ENCODE data around the gene SOCS2. TPM values are rescaled to one million over a fixed set of nuclear protein-coding genes. Genes with fewer than 3 reads are reported as not detected.

Gene SOCS2
- total RNA-seq, 4 donors from 2014 or later: 10.4 to 46.7 (median 26.5) TPM

DNA sequence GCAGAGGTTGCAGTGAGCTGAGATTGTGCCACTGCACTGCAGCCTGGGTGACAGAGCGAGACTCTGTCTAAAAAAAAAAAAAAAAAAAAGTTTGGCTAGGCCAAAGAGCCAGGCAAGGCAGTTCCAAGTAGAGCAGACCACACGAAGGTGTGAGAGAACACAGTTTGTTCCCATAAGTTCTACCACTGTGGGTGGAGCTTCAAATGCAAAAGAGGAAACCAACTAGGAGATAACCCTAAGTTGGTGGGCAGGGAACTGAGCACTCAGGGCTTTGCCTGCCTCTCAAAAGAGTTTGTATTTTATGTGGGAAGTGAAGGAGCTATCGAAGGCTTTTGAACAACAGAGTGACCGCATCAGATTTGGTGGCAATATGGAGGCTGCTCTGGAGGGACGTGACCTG lies 15.1 kb downstream of the SOCS2 start:
- Histone ChIP-seq H3K4me1 (peaks cover 0 to 19% (median 6%) of the 10 kb centered on the region in 4 donors), H3K27ac (replicated peaks in 1 of 4) (no peak overlapping the region), H3K36me3 (peaks cover 0 to 1% (median 0%) of the 10 kb centered on the region in 4 donors), H3K9me3 (no peaks in the 10 kb centered on the region), H3K4me3 (no peak overlapping the region), H3K27me3 (no peaks in the 10 kb centered on the region)
- no peak for DNase-seq (ENCODE audit: extremely low spot score)
- intact Hi-C loops (cut with DNase I): no loop called here
- TF ChIP-seq POLR2A (IDR thresholded peaks at IDR 0.05; ENCODE audit: low read depth): no peak
- TF ChIP-seq CTCF (IDR thresholded peaks at IDR 0.05): no peak
- no peak for TF ChIP-seq EP300 (IDR thresholded peaks at IDR 0.05)
- TF ChIP-seq POLR2AphosphoS5 (IDR thresholded peaks at IDR 0.05): no peak
- WGBS: 89% methylated on average over 5 of the region's 5 CpGs

GRCh38 chr12:93589081-93589480 lies 16.6 kb downstream of the SOCS2 start:
- H3K4me3 ChIP-seq: no peak overlapping the region
- H3K27me3 ChIP-seq: no peaks in the 10 kb centered on the region
- WGBS: 88% methylated on average over 2 of the region's 2 CpGs
- H3K27ac ChIP-seq (replicated peaks in 1 of 4): no peak overlapping the region
- intact Hi-C loops (cut with DNase I): no loop called here
- no peak for DNase-seq (ENCODE audit: extremely low spot score)
- no peaks in the 10 kb centered on the region for H3K9me3 ChIP-seq
- TF ChIP-seq POLR2AphosphoS5 (IDR thresholded peaks at IDR 0.05): no peak
- no peak for TF ChIP-seq EP300 (IDR thresholded peaks at IDR 0.05)
- no peak for TF ChIP-seq CTCF (IDR thresholded peaks at IDR 0.05)
- TF ChIP-seq POLR2A (IDR thresholded peaks at IDR 0.05; ENCODE audit: low read depth): no peak
- H3K36me3 ChIP-seq: no peaks in the 10 kb centered on the region
- peaks cover 0 to 19% (median 9%) of the 10 kb centered on the region in 4 donors for H3K4me1 ChIP-seq

DNA sequence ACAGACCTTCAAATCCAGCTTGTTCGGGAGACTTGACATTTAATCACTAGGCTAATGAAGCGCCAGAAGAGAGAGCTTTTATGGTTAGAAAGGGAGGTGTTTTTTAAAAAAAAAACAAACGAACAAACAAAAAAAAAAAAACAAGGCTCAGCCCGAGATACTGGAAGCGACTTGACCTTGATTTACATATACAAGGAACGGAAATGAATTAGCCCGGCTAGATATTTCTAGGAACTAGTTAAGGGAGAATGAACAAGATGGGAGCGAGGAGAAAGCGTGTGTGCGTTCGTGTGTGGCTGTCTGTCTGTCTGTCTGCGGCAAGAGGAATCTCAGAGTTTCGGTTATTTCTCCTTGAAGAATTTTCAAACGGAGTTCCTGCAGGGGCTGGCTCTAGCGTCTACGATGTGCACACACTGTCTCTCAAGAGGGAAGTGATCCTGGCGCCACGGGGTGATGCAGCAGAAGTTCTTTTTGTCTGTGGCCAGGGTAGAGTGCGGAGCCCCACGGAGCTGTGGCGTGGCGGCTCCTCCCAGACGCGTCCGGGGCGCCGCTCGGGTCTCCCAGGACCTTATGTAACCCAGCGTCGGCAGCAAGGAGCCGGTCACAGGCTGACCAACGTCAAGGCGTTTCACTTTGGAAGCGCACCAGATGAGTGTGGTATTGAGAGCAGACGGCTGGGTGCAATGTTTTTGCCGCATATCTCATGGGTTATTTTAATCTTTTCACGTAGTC lies 18.8 kb downstream of the SOCS2 start:
- TF ChIP-seq POLR2AphosphoS5 (IDR thresholded peaks at IDR 0.05): peak; percentile 79 to 80
- no peak for TF ChIP-seq EP300 (IDR thresholded peaks at IDR 0.05)
- no peak for TF ChIP-seq CTCF (IDR thresholded peaks at IDR 0.05)
- TF ChIP-seq POLR2A (IDR thresholded peaks at IDR 0.05; ENCODE audit: low read depth): peak; percentile 8
- peak; percentile 94 for DNase-seq (ENCODE audit: extremely low spot score)
- intact Hi-C loops (cut with DNase I): no loop called here
- H3K27me3 ChIP-seq: no peaks in the 10 kb centered on the region
- no peaks in the 10 kb centered on the region for H3K36me3 ChIP-seq
- H3K9me3 ChIP-seq: no peaks in the 10 kb centered on the region
- H3K4me3 ChIP-seq: peak overlapping the region; percentile 58 to 64 (median 62)
- H3K27ac ChIP-seq (replicated peaks in 1 of 4): peak overlapping the region; percentile 74 to 81 (median 78)
- peaks cover 0 to 19% (median 9%) of the 10 kb centered on the region in 4 donors for H3K4me1 ChIP-seq
- 3% methylated on average over 37 of the region's 37 CpGs for WGBS

- DNase-seq (ENCODE audit: extremely low spot score): no peak
- Histone ChIP-seq H3K36me3 (no peaks in the 10 kb centered on the region), H3K4me1 (peaks cover 0 to 19% (median 9%) of the 10 kb centered on the region in 4 donors), H3K27ac (replicated peaks in 1 of 4) (peak overlapping the region; percentile 57 to 81 (median 74)), H3K27me3 (no peaks in the 10 kb centered on the region), H3K4me3 (no peak overlapping the region), H3K9me3 (no peaks in the 10 kb centered on the region)
- intact Hi-C loops (cut with DNase I): no loop called here
- 86% methylated on average over 6 of the region's 6 CpGs for WGBS
- TF ChIP-seq POLR2A (IDR thresholded peaks at IDR 0.05; ENCODE audit: low read depth) (no peak), POLR2AphosphoS5 (IDR thresholded peaks at IDR 0.05) (no peak), EP300 (IDR thresholded peaks at IDR 0.05) (no peak), CTCF (IDR thresholded peaks at IDR 0.05) (no peak)
These were observed 20.3 kb downstream of the SOCS2 start for GRCh38 chr12:93592641-93593406.
